Type B pancreatic cell (in vitro differentiated cells): ENCODE data around the gene EPS8L3. TPM values are rescaled to one million over a fixed set of nuclear protein-coding genes. Genes with fewer than 3 reads are reported as not detected.

ENCODE experiments used
- DNase-seq: peaks from one replicate; pipeline ENCODE4 v3.0.0; 2021; ENCODE audit warnings: mixed read lengths; ENCODE audit not compliant: unreplicated experiment; ENCODE audit errors: extremely low spot score
- H3K27ac Mint-ChIP-seq: 2 replicates; pipeline ENCODE4 v1.8.0; 2021; ENCODE audit warnings: mild to moderate bottlenecking, mixed read lengths
- H3K27me3 Mint-ChIP-seq: 2 replicates; pipeline ENCODE4 v1.8.0; 2021; ENCODE audit warnings: mixed read lengths
- H3K36me3 Mint-ChIP-seq: 2 replicates; pipeline ENCODE4 v1.8.0; 2021; ENCODE audit warnings: mixed read lengths
- H3K4me1 Mint-ChIP-seq: one replicate; pipeline ENCODE4 v1.8.0; 2021; ENCODE audit warnings: mixed read lengths; ENCODE audit not compliant: unreplicated experiment
- H3K4me3 Mint-ChIP-seq: 2 replicates; pipeline ENCODE4 v1.8.0; 2021; ENCODE audit warnings: mild to moderate bottlenecking, mixed read lengths
- H3K9me3 Mint-ChIP-seq: 2 replicates; pipeline ENCODE4 v1.8.0; 2021; ENCODE audit warnings: mixed read lengths
- total RNA-seq: library from RNA; stranded (reverse); gene quantifications from 2 replicates; pipeline ENCODE4 v1.2.1, GENCODE V29; 2021; ENCODE audit warnings: low replicate concordance
- TF ChIP-seq, protein P1 (sequence below): fragments of 200-600 bp; sonication (generic); conservative IDR thresholded peaks from 2 replicates; pipeline ENCODE4 v1.5.0; 2021; ENCODE audit warnings: antibody characterized with exemption, mild to moderate bottlenecking

EPS8L3 gene
- total RNA-seq, 1 donor from 2014 or later, result 9.9 TPM

DNA sequence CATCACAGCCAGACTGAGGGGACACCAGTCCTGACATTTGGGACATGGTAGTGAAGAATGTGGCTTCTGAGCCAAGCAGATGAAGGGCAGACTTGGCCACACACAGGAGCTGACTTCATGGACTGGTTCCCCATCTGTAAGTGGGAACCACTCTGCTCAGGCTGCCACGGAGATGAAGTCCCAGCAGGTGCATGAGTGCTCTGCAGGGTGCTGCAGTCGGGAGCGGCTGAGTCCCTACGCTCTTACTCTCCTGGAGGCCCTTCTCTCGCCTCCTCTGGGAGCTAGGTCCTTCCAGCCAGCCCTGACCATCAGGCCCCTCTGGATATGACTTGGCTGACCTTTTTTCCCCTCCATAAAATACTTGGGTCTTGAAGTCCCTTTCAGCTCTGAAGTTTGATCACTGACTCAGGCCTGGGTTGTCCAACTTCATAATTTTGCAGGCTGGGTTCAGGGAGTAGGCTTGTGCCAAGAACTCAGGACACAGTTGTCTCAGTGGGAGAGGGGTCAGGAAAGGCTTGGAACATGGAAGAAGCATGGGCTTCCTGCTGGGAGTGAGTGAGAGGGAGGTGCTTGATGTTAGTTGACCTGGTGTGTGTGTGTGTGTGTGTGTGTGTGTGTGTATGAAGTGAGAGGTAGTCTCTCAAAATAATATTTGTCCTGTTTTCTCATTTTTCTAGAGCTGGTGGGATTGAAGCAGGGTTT lies 21.0 kb upstream of the EPS8L3 start:
- H3K27me3 Mint-ChIP-seq, result no peaks in the 10 kb centered on the region
- DNase-seq, result no peak
- no peaks in the 10 kb centered on the region for H3K36me3 Mint-ChIP-seq
- H3K27ac Mint-ChIP-seq, result peak overlapping the region; percentile 79
- peak overlapping the region; percentile 20 for H3K4me3 Mint-ChIP-seq
- TF ChIP-seq, protein P1, sequence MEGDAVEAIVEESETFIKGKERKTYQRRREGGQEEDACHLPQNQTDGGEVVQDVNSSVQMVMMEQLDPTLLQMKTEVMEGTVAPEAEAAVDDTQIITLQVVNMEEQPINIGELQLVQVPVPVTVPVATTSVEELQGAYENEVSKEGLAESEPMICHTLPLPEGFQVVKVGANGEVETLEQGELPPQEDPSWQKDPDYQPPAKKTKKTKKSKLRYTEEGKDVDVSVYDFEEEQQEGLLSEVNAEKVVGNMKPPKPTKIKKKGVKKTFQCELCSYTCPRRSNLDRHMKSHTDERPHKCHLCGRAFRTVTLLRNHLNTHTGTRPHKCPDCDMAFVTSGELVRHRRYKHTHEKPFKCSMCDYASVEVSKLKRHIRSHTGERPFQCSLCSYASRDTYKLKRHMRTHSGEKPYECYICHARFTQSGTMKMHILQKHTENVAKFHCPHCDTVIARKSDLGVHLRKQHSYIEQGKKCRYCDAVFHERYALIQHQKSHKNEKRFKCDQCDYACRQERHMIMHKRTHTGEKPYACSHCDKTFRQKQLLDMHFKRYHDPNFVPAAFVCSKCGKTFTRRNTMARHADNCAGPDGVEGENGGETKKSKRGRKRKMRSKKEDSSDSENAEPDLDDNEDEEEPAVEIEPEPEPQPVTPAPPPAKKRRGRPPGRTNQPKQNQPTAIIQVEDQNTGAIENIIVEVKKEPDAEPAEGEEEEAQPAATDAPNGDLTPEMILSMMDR, result no peak
- H3K4me1 Mint-ChIP-seq, result peaks cover 46% of the 10 kb centered on the region
- no peaks in the 10 kb centered on the region for H3K9me3 Mint-ChIP-seq

DNA sequence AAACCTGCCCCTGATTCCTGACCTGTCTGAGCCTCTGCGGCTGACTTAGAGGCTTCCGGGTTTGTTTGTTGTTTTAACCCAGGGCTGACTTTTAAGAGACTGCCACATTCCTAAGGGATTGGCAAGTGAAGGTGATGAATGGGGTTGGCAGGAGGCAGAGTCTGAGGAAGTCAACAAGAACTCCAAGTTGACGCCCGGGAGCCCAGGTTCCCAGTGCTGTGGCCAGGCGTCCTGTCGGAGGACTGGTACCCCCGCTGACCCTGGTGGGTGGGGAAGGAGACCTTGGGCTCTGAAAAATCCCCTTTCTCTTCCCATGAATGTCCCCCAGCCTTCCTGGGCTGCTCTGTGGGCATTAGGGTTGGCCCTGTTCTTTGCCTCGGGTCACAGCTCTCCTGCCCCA lies 19.7 kb upstream of the EPS8L3 start:
- no peaks in the 10 kb centered on the region for H3K9me3 Mint-ChIP-seq
- TF ChIP-seq, protein P1, result no peak
- peak overlapping the region; percentile 79 for H3K27ac Mint-ChIP-seq
- H3K27me3 Mint-ChIP-seq, result no peaks in the 10 kb centered on the region
- peak overlapping the region; percentile 34 for H3K4me3 Mint-ChIP-seq
- peaks cover 39% of the 10 kb centered on the region for H3K4me1 Mint-ChIP-seq
- DNase-seq, result no peak
- H3K36me3 Mint-ChIP-seq, result no peaks in the 10 kb centered on the region

DNA sequence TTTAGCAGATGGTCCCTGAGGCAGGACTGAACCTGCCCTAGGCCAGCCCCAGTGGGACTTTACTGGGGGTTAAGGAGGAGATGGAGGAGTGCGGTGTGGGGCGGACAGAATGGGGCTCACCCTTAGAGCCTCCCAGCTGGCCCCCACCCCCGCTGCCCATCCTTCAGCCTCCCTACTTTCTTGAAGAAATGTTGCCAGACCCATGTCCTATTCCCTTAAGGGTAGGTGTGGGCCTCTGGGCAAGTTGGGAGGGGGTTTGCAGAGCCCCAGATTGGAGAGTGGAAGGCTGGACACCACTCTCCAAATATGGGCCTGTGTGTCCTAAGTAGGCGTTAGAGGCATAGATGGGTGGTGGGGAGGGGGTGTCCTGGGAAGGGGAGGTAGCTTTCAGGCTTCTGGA lies 19.2 kb upstream of the EPS8L3 start:
- TF ChIP-seq, protein P1, result no peak
- Mint-ChIP-seq H3K27ac (peak overlapping the region; percentile 79), H3K4me1 (peaks cover 39% of the 10 kb centered on the region), H3K27me3 (no peaks in the 10 kb centered on the region), H3K9me3 (no peaks in the 10 kb centered on the region), H3K36me3 (no peaks in the 10 kb centered on the region), H3K4me3 (peak overlapping the region; percentile 34)
- DNase-seq, result no peak

DNA sequence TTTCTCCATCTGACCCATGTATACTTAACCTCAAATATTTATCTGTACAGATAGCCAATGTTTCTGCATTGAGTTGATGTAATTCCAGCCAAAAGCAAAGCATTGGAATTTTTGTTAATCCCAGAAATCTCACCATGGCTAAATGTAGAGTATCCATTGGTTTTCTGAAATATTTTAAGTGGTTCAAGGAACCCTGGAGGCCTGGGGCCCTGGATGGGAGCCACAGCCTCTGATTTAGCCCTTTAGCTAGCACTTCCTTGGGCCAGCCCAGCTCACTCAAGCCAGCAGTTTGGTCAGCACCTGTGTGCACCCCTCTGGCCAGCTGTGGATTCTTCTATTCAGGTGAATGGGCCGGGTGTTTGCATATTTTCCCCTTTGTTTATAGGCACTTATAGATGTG lies 18.8 kb upstream of the EPS8L3 start:
- Mint-ChIP-seq H3K27ac (peak overlapping the region; percentile 79), H3K4me1 (peaks cover 42% of the 10 kb centered on the region), H3K4me3 (no peak overlapping the region), H3K9me3 (no peaks in the 10 kb centered on the region), H3K36me3 (no peaks in the 10 kb centered on the region), H3K27me3 (no peaks in the 10 kb centered on the region)
- DNase-seq, result no peak
- TF ChIP-seq, protein P1, result no peak

DNA sequence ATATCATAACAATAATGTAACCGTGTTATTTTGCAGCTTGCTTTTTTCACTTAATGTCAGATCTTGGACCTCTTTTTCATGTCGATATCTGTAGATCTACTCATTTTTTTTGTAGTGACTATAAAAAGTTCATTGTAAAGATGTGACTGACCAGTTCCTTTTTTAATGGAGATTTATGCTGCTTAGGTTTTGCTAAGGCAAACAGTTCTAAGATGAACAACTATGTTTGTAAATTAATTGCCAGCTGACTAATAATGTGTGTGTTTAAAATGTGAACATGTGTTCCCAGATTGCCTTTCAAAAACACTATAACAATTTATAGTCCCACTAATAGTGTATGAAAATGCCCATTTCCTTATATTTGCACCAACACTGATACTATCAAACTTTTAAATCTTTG lies 18.1 kb upstream of the EPS8L3 start:
- Mint-ChIP-seq H3K9me3 (no peaks in the 10 kb centered on the region), H3K27me3 (no peaks in the 10 kb centered on the region), H3K4me3 (no peak overlapping the region), H3K36me3 (no peaks in the 10 kb centered on the region), H3K4me1 (peaks cover 46% of the 10 kb centered on the region), H3K27ac (no peak overlapping the region)
- DNase-seq, result no peak
- TF ChIP-seq, protein P1, result no peak
